ENCODE data around the gene MRPS6.

The MRPS6 gene

GRCh38 chr21:34100790-34101189 lies 27.4 kb downstream of the MRPS6 start:
- no peak for DNase-seq (ENCODE audit: low read depth in 2 of 2)

- no peak for DNase-seq (ENCODE audit: low read depth in 2 of 2)
Observed at GRCh38 chr21:34105947-34106541, 32.7 kb downstream of the MRPS6 start.

- no peak for DNase-seq (ENCODE audit: low read depth in 2 of 2)
Observed at GRCh38 chr21:34107606-34108005, 34.2 kb downstream of the MRPS6 start.

- DNase-seq (ENCODE audit: low read depth in 2 of 2) = no peak
Observed at GRCh38 chr21:34109075-34109474, 35.7 kb downstream of the MRPS6 start.

- no peak for DNase-seq (ENCODE audit: low read depth in 2 of 2)
Observed at GRCh38 chr21:34110594-34111202, 37.3 kb downstream of the MRPS6 start.

- no peak for DNase-seq (ENCODE audit: low read depth in 2 of 2)
Observed at GRCh38 chr21:34112316-34113033, 39.1 kb downstream of the MRPS6 start.

GRCh38 chr21:34113842-34114241 lies 40.5 kb downstream of the MRPS6 start:
- DNase-seq (ENCODE audit: low read depth in 2 of 2) = no peak

- no peak for DNase-seq (ENCODE audit: low read depth in 2 of 2)
Observed at GRCh38 chr21:34115160-34115559, 41.8 kb downstream of the MRPS6 start.

GRCh38 chr21:34116569-34116968 lies 43.2 kb downstream of the MRPS6 start:
- DNase-seq (ENCODE audit: low read depth in 2 of 2) = no peak

GRCh38 chr21:34120867-34121266 lies 47.5 kb downstream of the MRPS6 start:
- DNase-seq (ENCODE audit: low read depth in 2 of 2) = no peak

GRCh38 chr21:34122047-34122446 lies 48.7 kb downstream of the MRPS6 start:
- no peak for DNase-seq (ENCODE audit: low read depth in 2 of 2)

GRCh38 chr21:34123609-34124008 lies 50.2 kb downstream of the MRPS6 start:
- DNase-seq (ENCODE audit: low read depth in 2 of 2) = no peak

GRCh38 chr21:34126269-34126668 lies 52.9 kb downstream of the MRPS6 start:
- no peak for DNase-seq (ENCODE audit: low read depth in 2 of 2)

- DNase-seq (ENCODE audit: low read depth in 2 of 2) = no peak
Observed at GRCh38 chr21:34126691-34127090, 53.3 kb downstream of the MRPS6 start.

GRCh38 chr21:34128124-34128523 lies 54.7 kb downstream of the MRPS6 start:
- DNase-seq (ENCODE audit: low read depth in 2 of 2) = no peak

GRCh38 chr21:34128674-34129038 lies 55.3 kb downstream of the MRPS6 start:
- no peak for DNase-seq (ENCODE audit: low read depth in 2 of 2)

GRCh38 chr21:34129039-34129891 lies 55.9 kb downstream of the MRPS6 start:
- peak; percentile 79 to 81 for DNase-seq (ENCODE audit: low read depth in 2 of 2)

- DNase-seq (ENCODE audit: low read depth in 2 of 2) = no peak
Observed at GRCh38 chr21:34129901-34130715, 56.7 kb downstream of the MRPS6 start.

GRCh38 chr21:34130716-34130985 lies 57.3 kb downstream of the MRPS6 start:
- no peak for DNase-seq (ENCODE audit: low read depth in 2 of 2)

- DNase-seq (ENCODE audit: low read depth in 2 of 2) = no peak
Observed at GRCh38 chr21:34131586-34131985, 58.2 kb downstream of the MRPS6 start.

GRCh38 chr21:34132202-34132601 lies 58.8 kb downstream of the MRPS6 start:
- no peak for DNase-seq (ENCODE audit: low read depth in 2 of 2)

- no peak for DNase-seq (ENCODE audit: low read depth in 2 of 2)
Observed at GRCh38 chr21:34132926-34133325, 59.5 kb downstream of the MRPS6 start.
